GM12874 (cell line): Measurements from ENCODE around the gene TSPAN17.

ENCODE experiments used
- TF ChIP-seq, protein P1 (sequence below): IDR thresholded peaks from 2 replicates; pipeline ENCODE4 v1.5.1; 2011; ENCODE audit warnings: low read depth, mild to moderate bottlenecking, control low read depth, low read length, moderate library complexity; ENCODE audit not compliant: insufficient read depth

Gene TSPAN17

GRCh38 chr5:176674799-176675198, 27.5 kb downstream of the TSPAN17 start:
- TF ChIP-seq, protein P1, sequence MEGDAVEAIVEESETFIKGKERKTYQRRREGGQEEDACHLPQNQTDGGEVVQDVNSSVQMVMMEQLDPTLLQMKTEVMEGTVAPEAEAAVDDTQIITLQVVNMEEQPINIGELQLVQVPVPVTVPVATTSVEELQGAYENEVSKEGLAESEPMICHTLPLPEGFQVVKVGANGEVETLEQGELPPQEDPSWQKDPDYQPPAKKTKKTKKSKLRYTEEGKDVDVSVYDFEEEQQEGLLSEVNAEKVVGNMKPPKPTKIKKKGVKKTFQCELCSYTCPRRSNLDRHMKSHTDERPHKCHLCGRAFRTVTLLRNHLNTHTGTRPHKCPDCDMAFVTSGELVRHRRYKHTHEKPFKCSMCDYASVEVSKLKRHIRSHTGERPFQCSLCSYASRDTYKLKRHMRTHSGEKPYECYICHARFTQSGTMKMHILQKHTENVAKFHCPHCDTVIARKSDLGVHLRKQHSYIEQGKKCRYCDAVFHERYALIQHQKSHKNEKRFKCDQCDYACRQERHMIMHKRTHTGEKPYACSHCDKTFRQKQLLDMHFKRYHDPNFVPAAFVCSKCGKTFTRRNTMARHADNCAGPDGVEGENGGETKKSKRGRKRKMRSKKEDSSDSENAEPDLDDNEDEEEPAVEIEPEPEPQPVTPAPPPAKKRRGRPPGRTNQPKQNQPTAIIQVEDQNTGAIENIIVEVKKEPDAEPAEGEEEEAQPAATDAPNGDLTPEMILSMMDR, result no peak

DNA sequence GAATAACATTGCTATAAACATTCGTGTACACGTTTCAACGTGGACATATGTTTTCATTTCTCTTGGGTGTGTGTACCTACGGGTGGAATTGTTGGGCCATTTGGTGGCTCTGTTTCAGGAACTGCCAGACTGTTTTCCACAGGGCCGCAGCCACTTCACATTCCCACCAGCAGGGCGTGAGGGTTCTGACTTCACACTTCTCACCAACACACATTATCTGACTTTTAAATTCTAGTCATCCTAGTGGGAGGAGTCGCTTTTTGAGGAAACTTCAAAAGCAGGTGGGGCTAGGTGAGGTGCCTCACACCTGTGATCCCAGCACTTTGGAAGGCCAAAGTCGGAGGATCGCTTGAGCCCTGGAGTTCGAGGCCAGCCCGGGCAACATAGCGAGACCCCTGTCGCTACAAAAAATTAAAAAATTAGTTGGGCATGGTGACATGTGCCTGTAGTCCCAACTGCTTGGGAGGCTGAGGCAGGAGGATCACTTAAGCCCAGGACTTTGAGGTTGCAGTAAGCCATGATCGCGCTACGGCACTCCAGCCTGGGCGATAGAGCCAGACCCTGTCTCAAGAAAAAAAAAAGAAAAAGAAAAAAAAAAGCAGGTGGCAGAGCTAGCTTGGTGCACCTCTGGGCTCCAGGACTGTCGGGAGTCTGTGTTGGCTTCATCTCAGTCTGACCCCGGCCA, 28.5 kb downstream of the TSPAN17 start:
- TF ChIP-seq, protein P1, result peak; percentile 30; the same call in 1 of the 2 replicates

- TF ChIP-seq, protein P1, result no peak
These were observed 29.1 kb downstream of the TSPAN17 start for GRCh38 chr5:176676361-176676824.

GRCh38 chr5:176677209-176677939, 30.1 kb downstream of the TSPAN17 start:
- TF ChIP-seq, protein P1, result no peak

GRCh38 chr5:176678584-176678983, 31.3 kb downstream of the TSPAN17 start:
- TF ChIP-seq, protein P1, result no peak

GRCh38 chr5:176679365-176680225, 32.3 kb downstream of the TSPAN17 start:
- TF ChIP-seq, protein P1, result no peak

GRCh38 chr5:176680226-176680563, 32.9 kb downstream of the TSPAN17 start:
- TF ChIP-seq, protein P1, result no peak
